NCI-H1417 (cell line): ENCODE measurements around the gene RNMT.
"Not testable (repeated sequence)": the region's sequence is repeated elsewhere in the genome, so short reads cannot be mapped to it uniquely, and the experiment has no call there.

Source experiments
- DNase-seq, 3 experiments: peaks; one replicate each; lab custom pipeline; 2025; lab: John Stamatoyannopoulos, UW

Gene RNMT

GRCh38 chr18:13735681-13736080 lies 9.2 kb downstream of the RNMT start:
- DNase-seq: no peak

DNA sequence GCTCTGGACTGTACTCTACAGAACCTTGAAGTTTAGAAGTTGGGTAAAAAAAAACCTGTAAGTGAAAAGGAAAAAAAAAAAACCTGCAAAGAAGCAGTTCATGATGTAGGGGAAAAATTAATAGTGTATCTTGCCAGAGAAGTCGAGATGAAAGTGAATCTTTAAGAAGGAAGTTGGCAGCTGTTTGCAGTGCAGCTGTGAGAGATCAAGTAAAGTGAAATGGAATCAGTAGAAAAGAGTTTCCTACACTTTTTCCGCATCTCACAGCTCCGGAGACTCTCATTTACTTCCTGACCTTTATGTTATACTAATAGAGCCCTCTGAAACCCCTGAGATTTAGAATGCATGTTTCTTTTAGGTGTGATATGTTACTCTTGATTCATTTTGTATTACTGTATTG lies 19.2 kb downstream of the RNMT start:
- DNase-seq: no peak

DNA sequence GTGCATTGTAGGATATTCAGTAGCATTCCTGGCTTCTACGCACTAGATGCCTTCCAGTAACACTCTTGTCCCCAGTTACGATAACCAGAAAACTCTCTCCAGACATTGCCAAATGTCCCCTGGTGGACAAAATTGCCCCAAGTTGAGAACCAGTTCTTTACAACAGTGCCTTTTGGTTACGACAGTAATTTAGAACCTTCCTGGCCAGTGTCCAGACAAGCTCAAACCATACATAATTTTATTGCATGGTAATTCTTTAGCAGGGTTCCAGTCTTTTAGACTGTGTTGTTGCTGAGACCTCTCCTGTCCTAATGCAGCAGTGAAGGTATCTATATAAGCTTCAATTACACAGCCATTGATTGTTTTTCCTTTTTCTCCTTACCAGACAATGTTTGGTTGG lies 20.2 kb downstream of the RNMT start:
- no peak for DNase-seq

- DNase-seq: not testable (repeated sequence)
Measured at GRCh38 chr18:13751599-13751998, 25.1 kb downstream of the RNMT start.

- DNase-seq: no peak
Measured at GRCh38 chr18:13756261-13756660, 29.8 kb downstream of the RNMT start.

DNA sequence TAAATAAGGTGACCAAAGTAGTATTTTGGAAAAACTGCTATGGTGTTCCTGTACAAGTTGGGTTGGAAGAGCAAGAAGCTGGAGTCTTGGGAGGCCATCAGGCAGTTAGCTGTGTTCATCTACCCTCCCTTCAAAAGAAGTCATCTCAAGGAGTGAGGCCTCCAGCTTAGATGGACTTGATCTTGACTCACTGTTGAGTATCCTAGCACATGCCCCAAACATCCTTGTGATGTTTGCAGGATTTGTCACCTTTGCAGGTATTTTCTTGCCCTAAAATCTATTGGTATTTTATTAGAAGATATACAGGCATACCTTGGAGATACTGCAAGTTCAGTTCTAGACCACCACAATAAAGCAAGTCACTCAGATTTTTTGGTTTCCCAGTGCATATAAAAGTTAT lies 30.2 kb downstream of the RNMT start:
- no peak for DNase-seq

- no peak for DNase-seq
Measured at GRCh38 chr18:13758622-13759021, 32.1 kb downstream of the RNMT start.

- no peak for DNase-seq
Measured at GRCh38 chr18:13760047-13760446, 33.6 kb downstream of the RNMT start.

- DNase-seq: no peak
Measured at GRCh38 chr18:13762690-13763439, 36.4 kb downstream of the RNMT start.

GRCh38 chr18:13775058-13775457 lies 48.6 kb downstream of the RNMT start:
- no peak for DNase-seq

DNA sequence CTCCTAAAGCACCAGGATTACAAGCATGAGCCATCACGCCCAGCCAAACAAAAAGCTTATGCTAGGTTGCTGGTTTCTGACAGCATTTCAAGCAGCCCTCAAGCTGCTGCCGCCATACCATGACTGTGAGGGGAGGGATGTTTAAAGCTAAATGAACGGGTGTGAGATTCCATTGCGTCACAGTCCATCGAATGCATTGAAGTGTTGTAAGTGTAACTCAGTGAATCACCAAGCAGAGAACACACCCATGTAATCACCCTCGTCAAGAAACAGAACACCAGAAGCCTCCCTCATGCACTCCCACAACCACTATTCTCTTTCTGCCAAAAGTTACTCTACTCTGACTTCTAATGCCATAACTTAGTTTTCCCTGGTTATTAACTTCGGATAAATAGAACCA lies 64.7 kb downstream of the RNMT start:
- no peak for DNase-seq

GRCh38 chr18:13793819-13794218 lies 67.3 kb downstream of the RNMT start:
- DNase-seq: no peak

- no peak for DNase-seq
Measured at GRCh38 chr18:13796515-13796914, 70.0 kb downstream of the RNMT start.

- DNase-seq: no peak
Measured at GRCh38 chr18:13797157-13797611, 70.7 kb downstream of the RNMT start.

DNA sequence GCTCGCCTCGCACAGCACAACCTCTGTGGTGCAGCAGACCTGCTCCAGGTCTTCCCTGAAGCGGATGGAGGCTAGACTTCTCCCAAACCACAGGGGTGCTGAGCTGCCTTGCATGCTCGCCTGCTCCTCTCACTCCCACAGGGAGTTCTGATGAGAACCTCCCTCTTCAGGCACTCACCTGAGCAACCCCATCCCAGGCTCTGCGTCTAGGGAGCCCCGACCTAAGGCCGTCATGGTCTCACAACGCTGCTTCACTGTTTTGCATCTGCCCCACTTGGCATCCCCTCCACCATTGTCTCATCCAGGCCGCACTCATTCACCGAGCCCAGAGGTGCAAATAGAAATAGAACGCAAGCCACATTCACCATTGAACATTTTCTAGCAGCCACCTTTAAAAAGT lies 72.9 kb downstream of the RNMT start:
- DNase-seq: no peak

DNA sequence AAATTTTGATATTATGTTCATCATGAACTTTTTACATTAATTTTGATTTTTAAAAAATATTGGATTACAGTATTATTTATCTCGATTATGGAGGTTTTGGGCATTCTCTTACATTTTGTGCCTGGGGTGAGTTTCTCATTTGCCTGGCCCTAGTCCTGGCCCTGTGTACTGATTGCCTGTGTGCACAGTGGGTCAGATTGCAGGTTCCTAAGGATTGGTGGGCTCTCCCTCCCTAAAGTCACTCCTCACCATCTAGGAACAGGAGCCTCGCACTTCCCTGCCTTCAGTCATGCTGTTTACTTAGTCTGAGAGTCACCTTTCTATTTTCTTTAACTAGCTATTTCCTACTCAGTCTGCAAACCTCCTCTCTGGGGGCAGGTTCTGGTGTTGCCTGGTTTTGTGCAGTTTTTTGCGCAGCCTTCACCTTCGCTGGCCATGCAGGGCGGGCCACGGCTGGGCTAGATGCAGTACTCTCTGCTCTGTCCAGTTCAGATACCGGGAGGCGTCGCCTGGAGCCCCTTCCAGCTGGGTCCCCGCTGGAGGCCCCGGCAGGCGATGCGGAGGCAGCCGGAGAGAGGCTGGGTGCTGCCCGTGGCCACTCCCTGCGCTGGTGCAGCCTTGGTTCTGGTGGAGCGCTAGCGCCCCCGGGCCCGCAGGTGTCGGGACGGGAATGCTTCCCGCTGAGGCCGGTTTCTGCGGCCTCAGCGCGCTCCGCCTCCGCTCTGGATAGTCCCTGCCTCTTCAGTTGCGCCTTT lies 74.2 kb downstream of the RNMT start:
- DNase-seq: peak in 2 of 3 experiments; percentile 26 to 48

GRCh38 chr18:13801260-13801601 lies 74.8 kb downstream of the RNMT start:
- no peak for DNase-seq

DNA sequence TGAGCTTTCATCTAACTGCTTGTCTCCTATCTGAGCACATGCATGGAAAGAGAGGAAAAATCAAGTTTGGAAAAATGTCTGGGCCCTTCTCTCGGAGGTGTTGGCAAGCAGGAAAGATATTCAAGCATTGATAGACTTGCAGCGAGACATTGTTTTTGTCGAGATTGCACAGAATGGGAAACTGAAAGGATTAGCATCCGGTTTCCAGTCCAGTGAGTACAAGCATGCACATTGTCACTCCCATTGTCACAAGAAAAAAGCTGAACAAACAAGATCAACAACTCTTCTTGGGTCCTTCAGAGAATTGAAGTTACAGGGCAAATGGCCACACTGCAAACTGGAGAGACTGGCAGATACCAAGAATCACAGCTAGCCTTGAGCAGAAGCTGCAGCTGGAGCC lies 77.8 kb downstream of the RNMT start:
- no peak for DNase-seq

DNA sequence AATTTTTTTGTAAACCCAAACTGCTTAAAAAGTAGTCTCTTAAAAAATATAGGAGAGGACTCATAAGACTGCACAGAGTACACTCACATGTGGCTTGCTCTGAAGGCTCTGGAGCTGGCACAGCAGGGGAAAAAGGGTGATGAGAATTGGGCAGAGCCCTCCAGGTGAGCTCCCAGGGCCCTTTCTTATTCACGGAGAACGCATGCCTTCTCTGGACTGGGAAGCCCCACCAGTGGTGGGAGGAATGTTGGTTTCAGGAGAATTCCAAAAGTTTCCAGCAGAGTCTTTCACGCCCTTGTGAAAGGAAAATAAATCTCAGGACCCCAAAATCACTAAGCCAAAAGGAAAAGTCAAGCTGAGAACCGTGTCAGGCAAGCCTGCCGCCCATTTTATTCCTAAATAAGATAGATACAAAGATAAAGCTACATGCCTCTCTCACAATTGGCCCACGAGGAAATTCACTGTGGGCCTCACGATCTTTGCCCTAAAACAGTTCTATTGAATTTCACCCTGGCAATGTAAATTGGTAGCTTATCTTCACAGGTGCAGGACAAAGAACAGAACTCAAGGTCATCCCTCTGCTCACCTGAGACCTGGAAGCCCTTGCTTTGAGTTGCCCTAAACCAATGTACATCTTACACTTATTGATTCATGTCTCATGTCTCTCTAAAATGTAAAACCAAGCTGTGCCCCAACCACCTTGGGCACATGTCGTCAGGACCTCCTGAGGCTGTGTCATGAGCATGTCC lies 82.0 kb downstream of the RNMT start:
- no peak for DNase-seq

DNA sequence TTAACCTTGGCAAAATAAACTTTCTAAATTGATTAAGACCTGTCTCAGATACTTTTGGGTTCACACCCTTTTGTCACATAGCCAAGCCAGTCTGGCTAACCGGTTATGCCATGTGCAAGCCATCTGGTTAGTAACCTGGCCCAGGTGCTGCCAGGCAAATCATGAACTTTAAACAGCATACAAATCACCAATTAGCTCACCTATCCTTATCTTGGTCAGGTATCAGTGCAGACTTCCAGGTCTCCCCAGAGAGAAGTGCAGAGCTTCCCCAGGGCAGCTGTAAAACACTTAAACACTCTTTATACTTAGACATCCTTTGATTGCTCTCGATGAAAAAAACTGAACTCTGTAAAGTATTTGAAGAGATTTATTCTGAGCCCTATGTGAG lies 82.6 kb downstream of the RNMT start:
- no peak for DNase-seq

GRCh38 chr18:13809531-13810255 lies 83.2 kb downstream of the RNMT start:
- DNase-seq: peak in 1 of 3 experiments; percentile 34

GRCh38 chr18:13810950-13811485 lies 84.5 kb downstream of the RNMT start:
- DNase-seq: no peak
